Activated CD4-positive, alpha-beta memory T cell treated with anti-CD3 and anti-CD28 coated beads for 36 hours (primary cell): Measurements from ENCODE around the gene GNMT. TPM values are rescaled to one million over a fixed set of nuclear protein-coding genes. Genes with fewer than 3 reads are reported as not detected.

Source experiments
- CTCF ChIA-PET: fragments of 350-600 bp; sonication (Branson Sonifier 250); formaldehyde crosslinking; loops from one replicate; lab custom pipeline; 2021; ENCODE audit warnings: antibody characterized with exemption, inconsistent platforms; lab: Charles Lee
- POLR2A ChIA-PET: fragments of 350-600 bp; sonication (Branson Sonifier 250); formaldehyde crosslinking; loops from one replicate; lab custom pipeline; 2021; ENCODE audit warnings: antibody characterized with exemption; lab: Charles Lee
- DNase-seq: peaks from one replicate; pipeline ENCODE4 v3.0.0-alpha.2; 2020
- H3K27ac Mint-ChIP-seq: one replicate; pipeline ENCODE4 v1.8.0; 2021; ENCODE audit warnings: mixed read lengths
- H3K27me3 Mint-ChIP-seq: one replicate; pipeline ENCODE4 v1.8.0; 2021; ENCODE audit warnings: mixed read lengths
- H3K36me3 Mint-ChIP-seq: one replicate; pipeline ENCODE4 v1.8.0; 2021; ENCODE audit warnings: mixed read lengths
- H3K4me1 Mint-ChIP-seq: one replicate; pipeline ENCODE4 v1.8.0; 2021; ENCODE audit warnings: low read depth, mixed read lengths
- H3K4me3 Mint-ChIP-seq: one replicate; pipeline ENCODE4 v1.8.0; 2021; ENCODE audit warnings: mild to moderate bottlenecking, mixed read lengths
- H3K9me3 Mint-ChIP-seq: one replicate; pipeline ENCODE4 v1.8.0; 2021; ENCODE audit warnings: mixed read lengths
- intact Hi-C: fragments of 100-400 bp; cut with micrococcal nuclease; formaldehyde crosslinking; loops from one replicate; pipeline ENCODE4 v1.15.1; 2023
- total RNA-seq, 2 experiments: library from RNA; stranded (reverse); gene quantifications; one replicate each; pipeline ENCODE4 v1.2.3, GENCODE V29; 2021

Gene GNMT
- total RNA-seq, 2 experiments from 2014 or later: not detected

- Mint-ChIP-seq H3K4me3 (no peak overlapping the region), H3K36me3 (peaks cover 7% of the 10 kb centered on the region), H3K27me3 (no peaks in the 10 kb centered on the region), H3K9me3 (no peaks in the 10 kb centered on the region), H3K4me1 (peaks cover 3% of the 10 kb centered on the region), H3K27ac (no peak overlapping the region)
- ChIA-PET CTCF (interaction anchor here (0.6 to 0.7 kb wide), 2 partner anchors 454 to 1018 kb away, joined by 3 read pairs; no protein-coding TSS in a partner anchor), POLR2A (interaction anchor here (0.6 kb wide), 1 partner anchor 330 kb away, joined by 3 read pairs; no protein-coding TSS in a partner anchor)
- no peak for DNase-seq
- intact Hi-C loops: no loop called here
These were observed 41.3 kb downstream of the GNMT start for GRCh38 chr6:43001843-43002242.

- CTCF ChIA-PET: no interaction called here
- Mint-ChIP-seq H3K4me3 (no peak overlapping the region), H3K36me3 (peaks cover 24% of the 10 kb centered on the region), H3K27me3 (no peaks in the 10 kb centered on the region), H3K4me1 (peaks cover 3% of the 10 kb centered on the region), H3K27ac (no peak overlapping the region), H3K9me3 (no peaks in the 10 kb centered on the region)
- intact Hi-C loops: no loop called here
- DNase-seq: no peak
- POLR2A ChIA-PET: interaction anchor here (0.5 to 1.5 kb wide), 3 partner anchors 9 to 160 kb away, joined by 3 to 4 read pairs (median 4); partner anchors contain the start of gene PPP2R5D
These were observed 45.3 kb downstream of the GNMT start for GRCh38 chr6:43005844-43006243.

GRCh38 chr6:43006251-43006650, 45.7 kb downstream of the GNMT start:
- Mint-ChIP-seq H3K27me3 (no peaks in the 10 kb centered on the region), H3K36me3 (peaks cover 27% of the 10 kb centered on the region)
- CTCF ChIA-PET: no interaction called here

GRCh38 chr6:43007126-43007525, 46.6 kb downstream of the GNMT start:
- POLR2A ChIA-PET: no interaction called here
- CTCF ChIA-PET: interaction anchor here (0.6 kb wide), 1 partner anchor 151 kb away, joined by 3 read pairs; no protein-coding TSS in a partner anchor
- peaks cover 12% of the 10 kb centered on the region for H3K4me1 Mint-ChIP-seq

More at GRCh38 chr6:43006251-43006650, 45.7 kb downstream of the GNMT start:
- no peak for DNase-seq
- Mint-ChIP-seq H3K9me3 (no peaks in the 10 kb centered on the region), H3K4me3 (no peak overlapping the region), H3K4me1 (peaks cover 3% of the 10 kb centered on the region), H3K27ac (no peak overlapping the region)
- POLR2A ChIA-PET: interaction anchor here (0.5 to 1.5 kb wide), 3 partner anchors 10 to 159 kb away, joined by 3 to 4 read pairs (median 4); partner anchors contain the start of gene PPP2R5D
- intact Hi-C loops: no loop called here

GRCh38 chr6:43009124-43009523, 48.6 kb downstream of the GNMT start:
- Mint-ChIP-seq H3K4me3 (no peak overlapping the region), H3K27ac (no peak overlapping the region), H3K27me3 (no peaks in the 10 kb centered on the region), H3K4me1 (peaks cover 26% of the 10 kb centered on the region), H3K36me3 (peaks cover 46% of the 10 kb centered on the region), H3K9me3 (no peaks in the 10 kb centered on the region)
- ChIA-PET CTCF (interaction anchor here (0.6 to 5.4 kb wide), 4 partner anchors 10 to 214 kb away, joined by 3 to 28 read pairs (median 4); partner anchors contain the start of genes KLC4 and MRPL2), POLR2A (no interaction called here)
- DNase-seq: peak; percentile 46
- intact Hi-C loops: no loop called here

More at GRCh38 chr6:43007126-43007525, 46.6 kb downstream of the GNMT start:
- intact Hi-C loops: no loop called here
- no peak overlapping the region for H3K27ac Mint-ChIP-seq
- DNase-seq: no peak
- no peaks in the 10 kb centered on the region for H3K9me3 Mint-ChIP-seq
- no peaks in the 10 kb centered on the region for H3K27me3 Mint-ChIP-seq
- no peak overlapping the region for H3K4me3 Mint-ChIP-seq
- H3K36me3 Mint-ChIP-seq: peaks cover 34% of the 10 kb centered on the region

GRCh38 chr6:43011207-43011606, 50.7 kb downstream of the GNMT start:
- POLR2A ChIA-PET: interaction anchor here (1.0 to 1.9 kb wide), 5 partner anchors 13 to 82 kb away, joined by 3 to 8 read pairs (median 4); partner anchors contain the start of genes CNPY3, CUL7, MRPL2 and PEX6
- intact Hi-C loops: loop anchor here (5.0 kb wide), 2 partner anchors 109 to 416 kb away; partner anchors contain the start of gene ABCC10

GRCh38 chr6:43012364-43012763, 51.8 kb downstream of the GNMT start:
- no peak for DNase-seq
- ChIA-PET POLR2A (interaction anchor here (0.8 to 2.6 kb wide), 5 partner anchors 9 to 32 kb away, joined by 3 to 15 read pairs (median 4); partner anchors contain the start of gene PPP2R5D), CTCF (interaction anchor here (5.4 kb wide), 1 partner anchor 131 kb away, joined by 28 read pairs; no protein-coding TSS in a partner anchor)
- peaks cover 46% of the 10 kb centered on the region for H3K4me1 Mint-ChIP-seq
- H3K9me3 Mint-ChIP-seq: no peaks in the 10 kb centered on the region
- intact Hi-C loops: loop anchor here (5.0 kb wide), 2 partner anchors 110 to 415 kb away; partner anchors contain the start of gene ABCC10
- peak overlapping the region; percentile 94 for H3K4me3 Mint-ChIP-seq
- H3K27me3 Mint-ChIP-seq: no peaks in the 10 kb centered on the region
- H3K27ac Mint-ChIP-seq: peak overlapping the region; percentile 87
- H3K36me3 Mint-ChIP-seq: peaks cover 43% of the 10 kb centered on the region

More at GRCh38 chr6:43011207-43011606, 50.7 kb downstream of the GNMT start:
- H3K36me3 Mint-ChIP-seq: peaks cover 41% of the 10 kb centered on the region
- peak overlapping the region; percentile 5 for H3K4me3 Mint-ChIP-seq
- peaks cover 36% of the 10 kb centered on the region for H3K4me1 Mint-ChIP-seq
- H3K27me3 Mint-ChIP-seq: no peaks in the 10 kb centered on the region
- no peak for DNase-seq
- CTCF ChIA-PET: interaction anchor here (1.8 to 5.4 kb wide), 2 partner anchors 32 to 132 kb away, joined by 5 to 28 read pairs; partner anchors contain the start of gene PEX6
- H3K9me3 Mint-ChIP-seq: no peaks in the 10 kb centered on the region
- peak overlapping the region; percentile 87 for H3K27ac Mint-ChIP-seq

- Mint-ChIP-seq H3K4me3 (peak overlapping the region; percentile 94), H3K4me1 (peaks cover 55% of the 10 kb centered on the region), H3K27me3 (no peaks in the 10 kb centered on the region), H3K27ac (peak overlapping the region; percentile 87), H3K36me3 (peaks cover 46% of the 10 kb centered on the region), H3K9me3 (no peaks in the 10 kb centered on the region)
- intact Hi-C loops: loop anchor here (5.0 kb wide), 2 partner anchors 111 to 414 kb away; partner anchors contain the start of gene ABCC10
- ChIA-PET POLR2A (interaction anchor here (0.8 to 3.2 kb wide), 12 partner anchors 9 to 84 kb away, joined by 3 to 15 read pairs (median 5); partner anchors contain the start of genes CNPY3, CUL7, KLC4 and MRPL2), CTCF (interaction anchor here (0.5 to 5.4 kb wide), 3 partner anchors 33 to 131 kb away, joined by 3 to 28 read pairs (median 7); no protein-coding TSS in a partner anchor)
- no peak for DNase-seq
These were observed 52.7 kb downstream of the GNMT start for GRCh38 chr6:43013097-43013842.

Other genes with a start within 250 kb of the GNMT start
- gene PRPH2, start 238.2 kb upstream of the GNMT start, total RNA-seq: not detected
- gene TBCC, start 214.7 kb upstream of the GNMT start, total RNA-seq: 10 to 100 TPM; 17.3 TPM
- 10 to 100 TPM; 12.0 to 12.1 TPM for gene BICRAL, start 178.7 kb upstream of the GNMT start, total RNA-seq
- gene RPL7L1, start 81.1 kb upstream of the GNMT start, total RNA-seq: 100 to 1,000 TPM; 111 to 117 TPM
- not detected for gene PTCRA, start 44.7 kb upstream of the GNMT start, total RNA-seq
- gene CNPY3, start 31.3 kb upstream of the GNMT start, total RNA-seq: 10 to 100 TPM; 32.2 to 37.6 TPM
- gene PEX6, start 18.4 kb downstream of the GNMT start, total RNA-seq: 10 to 100 TPM; 25.6 to 26.4 TPM
- 10 to 100 TPM; 59.1 to 60.2 TPM for gene PPP2R5D, start 23.8 kb downstream of the GNMT start, total RNA-seq
- 10 to 100 TPM; 90.2 to 94.4 TPM for gene MEA1, start 53.2 kb downstream of the GNMT start, total RNA-seq
- gene KLHDC3, start 53.5 kb downstream of the GNMT start, total RNA-seq: 10 to 100 TPM; 48.1 to 52.3 TPM
- gene RRP36, start 60.9 kb downstream of the GNMT start, total RNA-seq: 10 to 100 TPM; 54.0 to 55.6 TPM
- 10 to 100 TPM; 23.2 to 23.8 TPM for gene CUL7, start 93.1 kb downstream of the GNMT start, total RNA-seq
- 10 to 100 TPM; 91.0 to 95.4 TPM for gene MRPL2, start 98.7 kb downstream of the GNMT start, total RNA-seq
- 10 to 100 TPM; 11.0 to 11.9 TPM for gene KLC4, start 98.9 kb downstream of the GNMT start, total RNA-seq
- 1 to 10 TPM; 1.3 to 1.5 TPM for gene PTK7, start 115.6 kb downstream of the GNMT start, total RNA-seq
- gene SRF, start 210.5 kb downstream of the GNMT start, total RNA-seq: 10 to 100 TPM; 40.5 to 40.8 TPM
- gene CUL9, start 221.4 kb downstream of the GNMT start, total RNA-seq: 10 to 100 TPM; 37.8 to 38.4 TPM